Epithelial cell of proximal tubule (primary cell): ENCODE results near the gene ANKS1A. TPM values are rescaled to one million over a fixed set of nuclear protein-coding genes. Genes with fewer than 3 reads are reported as not detected.

Experiments used
- DNase-seq: peaks from one replicate; pipeline ENCODE4 v3.0.0-alpha.2; 2011; ENCODE audit warnings: low read depth
- H3K4me3 ChIP-seq: 2 replicates; pipeline ENCODE4 v1.5.1; 2011; ENCODE audit warnings: low read depth, mild to moderate bottlenecking, low read length
- total RNA-seq: library from RNA; depleted of rRNA; stranded (reverse); fragments of >200 nt; gene quantifications from 2 replicates; pipeline ENCODE4 v1.2.3, GENCODE V29; 2015
- TF ChIP-seq, protein P1 (sequence below): conservative IDR thresholded peaks from 2 replicates; pipeline ENCODE4 v1.5.1; 2012; ENCODE audit warnings: low read depth, mild to moderate bottlenecking, low read length

Gene ANKS1A
- total RNA-seq, 1 donor from 2014 or later = 17.4 TPM

DNA sequence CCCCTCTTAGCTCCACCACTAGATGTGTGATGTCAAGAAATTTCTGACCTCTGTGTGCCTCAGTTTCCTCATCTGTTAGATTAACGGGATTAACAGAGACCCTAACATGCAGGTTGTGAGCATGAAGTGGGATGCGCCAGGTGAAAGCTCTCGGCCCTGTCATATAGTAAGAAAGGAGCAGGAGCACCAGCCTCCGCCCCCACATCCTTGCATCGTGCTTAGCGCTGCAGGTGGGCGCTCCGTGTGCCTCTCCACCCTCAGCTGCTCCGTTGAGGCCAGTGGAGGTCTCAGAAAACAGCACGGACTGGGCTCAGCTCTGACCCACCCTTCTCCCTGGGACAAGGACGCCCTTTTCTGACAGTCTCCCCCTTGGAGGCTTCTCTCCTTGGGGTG is 188.7 kb downstream of the ANKS1A start:
- DNase-seq = no peak
- TF ChIP-seq, protein P1, sequence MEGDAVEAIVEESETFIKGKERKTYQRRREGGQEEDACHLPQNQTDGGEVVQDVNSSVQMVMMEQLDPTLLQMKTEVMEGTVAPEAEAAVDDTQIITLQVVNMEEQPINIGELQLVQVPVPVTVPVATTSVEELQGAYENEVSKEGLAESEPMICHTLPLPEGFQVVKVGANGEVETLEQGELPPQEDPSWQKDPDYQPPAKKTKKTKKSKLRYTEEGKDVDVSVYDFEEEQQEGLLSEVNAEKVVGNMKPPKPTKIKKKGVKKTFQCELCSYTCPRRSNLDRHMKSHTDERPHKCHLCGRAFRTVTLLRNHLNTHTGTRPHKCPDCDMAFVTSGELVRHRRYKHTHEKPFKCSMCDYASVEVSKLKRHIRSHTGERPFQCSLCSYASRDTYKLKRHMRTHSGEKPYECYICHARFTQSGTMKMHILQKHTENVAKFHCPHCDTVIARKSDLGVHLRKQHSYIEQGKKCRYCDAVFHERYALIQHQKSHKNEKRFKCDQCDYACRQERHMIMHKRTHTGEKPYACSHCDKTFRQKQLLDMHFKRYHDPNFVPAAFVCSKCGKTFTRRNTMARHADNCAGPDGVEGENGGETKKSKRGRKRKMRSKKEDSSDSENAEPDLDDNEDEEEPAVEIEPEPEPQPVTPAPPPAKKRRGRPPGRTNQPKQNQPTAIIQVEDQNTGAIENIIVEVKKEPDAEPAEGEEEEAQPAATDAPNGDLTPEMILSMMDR = no peak
- no peak overlapping the region for H3K4me3 ChIP-seq

DNA sequence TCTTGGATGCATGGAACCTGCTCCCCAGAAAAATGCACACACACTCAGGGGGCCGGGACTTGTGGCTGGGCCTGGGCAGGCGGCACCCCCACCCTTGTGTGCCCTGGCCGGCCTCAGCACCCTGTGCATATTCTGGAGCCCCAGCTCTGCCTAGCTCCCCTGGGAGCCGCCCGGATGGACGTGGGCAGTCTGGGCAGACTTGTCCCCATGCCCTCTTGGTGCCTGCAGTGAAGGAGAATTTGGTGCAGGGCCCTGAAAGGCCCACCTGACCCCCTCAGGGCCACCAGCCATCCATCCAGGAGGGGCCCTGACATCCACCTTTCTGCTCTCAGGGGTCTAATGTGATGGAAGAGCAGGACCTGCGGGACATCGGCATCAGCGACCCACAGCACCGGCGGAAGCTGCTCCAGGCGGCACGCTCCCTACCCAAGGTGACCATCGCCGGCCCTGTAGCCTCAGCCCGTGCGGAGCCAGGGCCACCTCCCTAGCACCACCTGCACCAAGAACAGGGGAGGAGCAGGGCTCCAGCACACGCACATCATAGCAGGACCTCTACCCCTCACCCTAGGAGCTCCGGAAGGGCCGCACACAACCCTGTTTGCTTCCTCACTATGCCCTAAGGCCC is 189.3 kb downstream of the ANKS1A start:
- no peak overlapping the region for H3K4me3 ChIP-seq
- TF ChIP-seq, protein P1 = no peak
- no peak for DNase-seq

DNA sequence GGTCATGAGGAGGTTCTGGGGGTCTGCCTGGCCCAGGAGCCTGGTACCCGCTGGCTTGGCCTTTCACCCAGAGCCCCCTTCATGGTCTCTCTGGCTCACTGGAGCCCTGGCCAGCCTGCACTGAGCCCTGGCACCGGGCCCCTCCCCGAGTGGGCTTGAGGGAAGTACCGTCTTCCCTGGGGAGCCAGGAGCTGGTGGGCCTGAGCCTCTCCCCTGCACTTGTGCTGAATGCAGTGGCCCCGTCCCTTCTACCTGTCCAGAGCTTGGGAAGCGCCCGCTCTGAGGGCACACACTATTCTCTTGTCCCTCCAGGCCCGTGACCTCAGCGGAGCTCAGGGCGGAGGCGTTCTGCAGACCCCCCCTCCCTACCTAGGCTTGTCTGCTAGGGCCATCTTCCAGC is 189.8 kb downstream of the ANKS1A start:
- TF ChIP-seq, protein P1 = no peak
- no peak for DNase-seq
- no peak overlapping the region for H3K4me3 ChIP-seq

DNA sequence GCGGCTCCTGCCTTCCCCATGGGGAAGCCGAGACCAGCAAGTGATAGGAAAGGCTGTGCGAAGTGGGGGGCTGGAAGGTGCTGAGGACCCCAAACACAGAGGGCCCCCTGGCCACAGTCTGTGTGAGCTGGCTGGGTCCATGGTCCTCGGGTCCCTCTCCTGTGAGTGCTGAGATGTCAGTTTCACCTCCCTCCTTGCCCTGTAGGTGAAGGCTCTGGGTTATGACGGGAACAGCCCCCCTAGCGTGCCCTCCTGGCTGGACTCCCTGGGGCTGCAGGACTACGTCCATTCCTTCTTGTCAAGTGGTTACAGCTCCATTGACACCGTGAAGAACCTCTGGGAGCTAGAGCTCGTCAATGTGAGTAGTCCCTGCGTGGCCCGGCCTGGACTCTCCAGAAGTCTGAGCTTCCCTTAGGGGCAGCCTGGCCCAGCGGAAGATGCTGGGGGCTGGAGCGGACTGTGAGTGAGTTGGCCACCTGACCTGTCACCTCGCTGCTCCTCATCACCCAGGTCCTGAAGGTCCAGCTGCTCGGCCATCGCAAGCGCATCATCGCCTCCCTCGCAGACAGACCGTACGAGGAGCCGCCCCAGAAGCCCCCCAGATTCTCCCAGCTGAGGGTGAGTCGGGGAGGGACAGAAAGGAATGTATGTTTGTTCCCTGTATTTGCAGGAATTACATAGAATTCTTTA is 190.4 kb downstream of the ANKS1A start:
- H3K4me3 ChIP-seq = no peak overlapping the region
- DNase-seq = no peak
- TF ChIP-seq, protein P1 = no peak

DNA sequence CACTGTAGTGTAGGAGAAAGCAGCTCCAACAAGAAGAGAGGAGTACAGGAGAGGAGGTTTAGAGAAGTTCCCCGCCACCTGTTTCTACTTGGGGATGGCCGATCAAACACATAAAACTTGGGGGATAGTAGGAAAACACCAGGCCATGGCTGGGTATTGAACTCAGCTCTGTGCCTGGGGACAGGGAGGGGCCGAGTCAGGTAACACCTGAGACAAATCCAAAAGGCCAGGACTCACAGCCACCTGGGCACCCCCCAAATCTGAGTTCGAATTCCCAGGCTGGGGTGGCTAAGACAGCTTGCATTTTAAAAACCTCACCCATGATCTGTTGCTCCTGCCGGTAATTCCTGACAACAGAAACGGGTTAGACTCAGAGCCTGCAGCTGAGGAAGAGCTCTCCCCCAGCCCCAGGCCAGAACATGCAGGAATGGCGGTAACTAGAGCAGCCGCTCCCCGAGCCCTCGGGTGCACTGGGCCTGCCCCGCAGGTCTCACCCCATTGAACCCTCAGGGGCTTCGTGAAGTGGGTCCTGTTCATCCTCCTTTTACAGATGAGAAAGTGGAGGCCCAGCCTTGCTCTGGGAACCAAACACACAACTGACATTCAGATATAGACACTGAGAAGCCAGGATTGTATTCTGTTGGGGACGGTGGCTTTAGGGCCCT is 191.1 kb downstream of the ANKS1A start:
- DNase-seq = no peak
- TF ChIP-seq, protein P1 = no peak
- no peak overlapping the region for H3K4me3 ChIP-seq

DNA sequence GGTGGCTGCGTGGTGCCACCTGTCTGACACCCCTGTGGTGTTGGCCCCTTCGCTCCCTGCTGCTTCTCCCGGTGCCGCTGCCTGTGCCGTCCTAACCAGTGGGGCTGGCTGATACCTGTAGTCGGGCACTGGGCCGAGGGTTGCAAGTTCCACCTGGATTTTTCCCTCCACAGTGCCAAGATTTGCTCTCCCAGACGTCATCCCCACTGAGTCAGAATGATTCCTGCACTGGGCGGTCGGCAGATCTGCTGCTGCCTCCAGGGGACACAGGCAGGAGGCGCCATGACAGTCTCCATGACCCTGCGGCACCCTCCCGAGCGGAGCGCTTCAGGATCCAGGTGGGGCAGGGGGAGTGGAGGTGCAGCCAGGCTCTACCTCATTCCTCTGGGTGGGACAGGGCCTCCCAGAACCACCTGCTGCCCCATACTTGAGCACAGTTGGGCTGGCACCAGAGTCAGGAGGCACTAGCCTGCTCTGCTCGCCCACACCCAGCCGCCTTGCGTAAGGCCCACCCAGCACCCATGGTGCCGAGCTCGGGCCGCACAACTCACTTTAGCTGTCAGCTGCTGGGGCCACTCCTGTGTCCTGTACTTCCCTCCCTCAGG is 191.9 kb downstream of the ANKS1A start:
- TF ChIP-seq, protein P1 = no peak
- no peak overlapping the region for H3K4me3 ChIP-seq
- DNase-seq = no peak
